GM11168 (cell line): ENCODE measurements around the gene BCAS1.

Experiments
- in situ Hi-C: fragments of 300-500 bp; cut with MboI; formaldehyde crosslinking; loops from one replicate; pipeline ENCODE4 v1.12.0; 2022; ENCODE audit warnings: low sequenced_read_pairs; ENCODE audit not compliant: unreplicated experiment

The BCAS1 gene

DNA sequence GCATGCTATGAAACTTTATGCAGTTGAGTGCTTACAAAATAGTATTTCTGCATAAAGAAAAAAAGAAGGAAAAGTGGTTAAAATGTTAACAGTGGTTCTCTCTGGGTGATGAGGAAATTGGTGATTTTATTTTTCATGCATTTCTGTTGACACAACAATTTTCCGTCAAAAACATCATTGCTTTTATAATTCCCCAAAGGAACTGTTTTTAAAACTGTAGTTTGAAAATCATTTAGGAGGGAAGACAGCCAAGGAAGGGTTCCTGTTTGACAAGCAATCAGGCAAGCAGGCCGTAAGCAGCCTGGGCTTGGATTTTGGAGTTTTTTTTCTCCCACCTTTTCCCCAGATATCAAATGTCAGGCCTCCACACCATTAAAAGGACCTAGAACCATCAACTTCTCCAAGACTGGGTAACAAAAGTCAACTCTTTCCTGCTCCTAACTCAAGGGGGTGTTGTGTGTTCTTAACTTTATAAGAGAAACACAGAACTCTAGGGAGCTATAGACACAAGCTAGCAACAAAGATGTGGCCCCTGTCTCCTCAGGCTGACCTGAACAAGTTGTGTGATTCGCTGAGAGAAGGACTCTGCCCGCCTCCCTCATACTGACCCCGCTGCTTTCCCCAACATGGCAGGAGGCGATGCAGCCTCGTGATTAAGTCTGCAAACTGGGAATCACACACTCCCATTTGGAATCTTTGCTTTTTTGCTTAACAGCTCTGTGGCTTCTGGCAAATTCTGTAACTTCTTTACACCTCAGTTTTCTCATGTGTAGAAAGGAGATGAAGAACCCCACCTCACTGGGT lies 146.6 kb downstream of the BCAS1 start:
- in situ Hi-C loops: no loop called here

DNA sequence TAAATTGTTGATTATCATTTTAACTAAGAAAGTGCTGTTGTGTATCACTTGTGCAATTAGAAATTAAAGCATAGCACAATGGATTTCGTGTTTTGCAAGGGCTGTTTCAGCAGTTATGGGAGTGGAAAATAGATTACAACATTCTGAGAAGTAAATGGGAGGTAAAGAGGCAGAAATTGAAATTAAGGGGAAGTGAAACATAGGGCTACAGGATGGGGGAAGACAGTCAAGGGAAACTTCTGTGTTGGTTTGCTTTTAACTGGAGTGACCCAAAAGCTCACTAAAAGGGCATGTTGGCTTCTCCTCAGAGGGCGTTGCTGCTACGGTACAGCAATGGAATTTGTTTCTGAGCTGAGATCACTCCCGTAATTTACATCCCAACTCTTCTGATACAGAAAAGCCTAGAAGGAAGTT lies 147.5 kb downstream of the BCAS1 start:
- in situ Hi-C loops: no loop called here

DNA sequence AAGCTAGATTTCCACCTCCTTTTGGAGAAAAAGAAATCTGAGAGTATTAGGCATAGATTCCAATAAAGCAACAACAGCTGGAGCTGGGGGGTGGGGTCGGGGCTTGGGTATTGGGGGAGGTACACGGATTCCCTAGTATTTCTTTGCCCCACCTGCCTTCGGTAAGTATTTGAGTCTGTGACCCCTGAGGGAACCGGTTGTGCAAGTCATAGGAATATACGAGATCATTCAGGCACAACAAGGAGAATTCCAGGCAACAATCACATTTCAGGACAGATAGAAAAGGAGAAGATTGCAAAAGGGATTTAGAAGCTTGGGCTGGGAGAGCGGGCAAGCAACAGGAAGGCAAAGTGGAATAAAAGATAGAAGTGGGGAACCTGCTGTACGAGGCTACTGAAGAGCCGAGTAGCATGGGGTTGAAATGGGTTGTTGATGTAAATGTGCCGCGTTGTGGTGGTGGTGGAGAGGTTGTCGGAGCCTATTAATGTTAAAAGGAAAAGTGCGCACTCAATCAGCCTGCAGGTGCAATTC lies 148.9 kb downstream of the BCAS1 start:
- in situ Hi-C loops: no loop called here

DNA sequence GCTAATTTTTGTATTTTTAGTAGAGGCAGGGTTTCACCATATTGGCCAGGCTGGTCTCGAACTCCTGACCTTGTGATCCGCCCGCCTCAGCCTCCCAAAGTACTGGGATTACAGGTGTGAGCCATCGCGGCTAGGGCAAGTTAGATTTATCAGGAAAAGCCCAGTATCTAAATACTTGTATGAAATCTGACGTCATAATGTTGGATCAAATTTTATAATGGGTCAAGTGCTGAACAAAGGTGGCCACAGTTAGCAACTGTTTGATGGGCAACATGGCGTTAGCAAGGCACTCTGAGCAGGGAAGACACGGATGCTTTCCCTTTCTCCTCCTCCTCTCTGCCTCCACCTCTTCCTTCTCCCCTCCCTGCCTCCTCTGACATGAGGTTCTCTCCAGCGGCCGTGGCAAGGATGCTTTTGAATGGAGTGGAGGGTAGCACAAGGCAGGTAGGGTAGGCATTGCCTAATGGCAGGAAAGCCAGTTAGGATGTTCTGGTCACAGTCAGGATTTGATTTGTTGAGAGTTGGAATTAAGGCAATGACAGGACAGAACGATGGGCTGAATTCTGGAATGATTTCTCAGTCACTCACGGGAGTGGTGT lies 149.6 kb downstream of the BCAS1 start:
- in situ Hi-C loops: no loop called here

DNA sequence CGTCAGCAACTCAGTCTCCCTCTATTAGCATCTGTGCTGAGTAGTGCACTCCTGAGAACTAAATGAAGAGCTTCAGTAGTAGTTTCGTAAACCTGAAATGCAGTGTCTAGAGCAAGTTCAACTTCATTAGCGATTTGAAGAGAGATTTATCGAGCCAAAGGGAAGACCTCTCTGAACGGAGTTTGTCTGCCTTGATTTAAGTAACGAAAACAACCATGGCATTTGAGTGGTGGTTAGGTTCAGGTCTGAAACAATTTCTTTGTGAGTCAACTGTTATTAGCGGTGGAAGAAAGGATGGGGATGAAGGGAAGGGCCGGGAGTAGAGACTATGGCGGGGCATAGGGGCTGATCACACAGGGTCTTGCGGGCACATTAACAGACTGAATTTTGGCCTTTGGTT lies 150.5 kb downstream of the BCAS1 start:
- in situ Hi-C loops: loop anchor here (10.0 kb wide), 1 partner anchor 345 kb away; no protein-coding TSS in a partner anchor

DNA sequence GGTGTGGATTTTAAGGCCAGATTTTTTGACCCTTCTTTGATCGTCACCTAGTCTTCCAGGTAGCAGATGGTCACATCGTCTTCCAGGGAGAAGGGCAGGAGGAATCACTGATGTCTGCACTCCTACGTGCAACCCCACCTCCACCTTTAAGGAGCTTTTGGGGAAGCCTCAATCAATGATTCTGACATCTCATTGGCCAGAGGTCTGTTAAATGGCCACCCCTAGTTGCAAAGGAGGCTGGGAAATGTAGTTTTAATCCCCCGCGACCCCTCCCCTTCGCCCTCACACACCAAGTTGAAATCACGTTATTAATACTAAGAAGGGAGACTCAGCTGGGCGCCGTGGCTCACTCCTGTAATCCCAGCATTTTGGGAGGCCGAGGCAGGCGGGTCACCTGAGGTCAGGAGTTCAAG lies 151.4 kb downstream of the BCAS1 start:
- in situ Hi-C loops: loop anchor here (10.0 kb wide), 1 partner anchor 344 kb away; no protein-coding TSS in a partner anchor

DNA sequence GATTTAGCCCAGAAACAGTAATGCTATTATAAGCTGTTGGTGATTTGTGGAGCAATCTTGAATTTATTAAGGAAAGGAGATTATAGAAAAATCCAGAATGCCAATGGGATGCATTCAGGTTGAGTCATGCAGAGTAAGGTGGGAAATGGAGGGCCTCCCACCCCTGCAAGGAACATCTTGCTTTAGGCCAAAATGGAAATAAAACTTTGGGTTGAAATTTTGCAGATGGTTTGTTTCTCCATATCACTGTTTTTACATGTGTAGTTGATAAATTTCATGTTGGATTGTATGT lies 152.4 kb downstream of the BCAS1 start:
- in situ Hi-C loops: loop anchor here (10.0 kb wide), 1 partner anchor 343 kb away; no protein-coding TSS in a partner anchor

DNA sequence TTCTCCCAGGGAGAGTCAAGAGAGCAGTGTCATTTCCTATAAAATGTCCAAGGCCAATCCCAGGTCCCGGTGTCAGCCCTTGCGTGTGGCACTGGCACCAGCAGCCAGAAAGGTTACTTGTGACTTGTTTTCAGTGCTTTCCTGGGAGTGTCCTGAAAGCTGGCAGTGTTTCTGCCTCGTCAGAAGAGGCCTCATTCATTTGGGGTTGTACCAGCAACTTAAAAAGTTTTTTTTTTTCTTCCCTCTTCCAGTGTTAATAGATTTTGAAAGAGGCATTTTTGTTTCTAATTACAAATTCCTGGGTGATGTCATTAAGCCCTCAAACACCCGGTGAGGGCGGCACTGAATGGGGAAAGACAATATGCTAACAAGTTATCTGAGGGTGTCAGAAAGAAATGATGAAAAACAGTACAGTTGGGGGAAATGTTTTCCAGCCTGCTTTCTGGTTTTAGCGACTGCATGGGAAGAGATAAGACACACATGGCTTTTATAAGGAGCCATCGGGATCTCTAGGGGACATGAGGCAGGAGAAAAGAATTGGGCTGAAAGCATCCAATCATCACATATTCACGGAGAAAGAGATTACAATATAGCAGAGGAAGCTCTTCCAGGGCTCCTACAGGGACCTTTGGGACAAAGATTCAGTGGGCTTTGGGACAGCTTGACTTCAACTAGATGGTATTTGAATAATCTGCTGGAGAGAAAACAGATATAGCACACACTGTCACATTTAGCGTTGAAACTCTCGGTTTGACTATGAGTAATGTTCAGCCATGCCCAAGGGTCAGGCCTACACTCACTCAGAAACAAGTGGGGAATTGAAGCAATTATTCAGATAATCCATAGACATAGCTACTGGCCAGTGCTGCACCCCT lies 153.0 kb downstream of the BCAS1 start:
- in situ Hi-C loops: loop anchor here (10.0 kb wide), 1 partner anchor 343 kb away; no protein-coding TSS in a partner anchor

DNA sequence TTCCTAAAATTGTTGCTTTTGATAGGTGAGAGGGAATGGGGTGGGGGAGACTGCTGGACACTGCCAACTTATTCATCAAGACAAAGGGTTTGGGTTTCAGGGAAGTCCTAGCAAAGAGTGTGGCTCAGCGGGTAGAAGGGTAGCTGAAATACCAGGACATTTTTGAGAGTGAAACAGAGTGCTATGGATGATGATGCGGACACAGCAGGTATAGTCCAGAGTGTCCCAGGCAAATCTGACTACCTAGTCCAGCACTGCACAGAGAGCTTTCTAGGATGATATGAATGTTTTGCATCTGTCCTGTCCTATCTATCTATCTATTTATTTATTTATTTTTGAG lies 154.3 kb downstream of the BCAS1 start:
- in situ Hi-C loops: loop anchor here (10.0 kb wide), 1 partner anchor 341 kb away; no protein-coding TSS in a partner anchor

DNA sequence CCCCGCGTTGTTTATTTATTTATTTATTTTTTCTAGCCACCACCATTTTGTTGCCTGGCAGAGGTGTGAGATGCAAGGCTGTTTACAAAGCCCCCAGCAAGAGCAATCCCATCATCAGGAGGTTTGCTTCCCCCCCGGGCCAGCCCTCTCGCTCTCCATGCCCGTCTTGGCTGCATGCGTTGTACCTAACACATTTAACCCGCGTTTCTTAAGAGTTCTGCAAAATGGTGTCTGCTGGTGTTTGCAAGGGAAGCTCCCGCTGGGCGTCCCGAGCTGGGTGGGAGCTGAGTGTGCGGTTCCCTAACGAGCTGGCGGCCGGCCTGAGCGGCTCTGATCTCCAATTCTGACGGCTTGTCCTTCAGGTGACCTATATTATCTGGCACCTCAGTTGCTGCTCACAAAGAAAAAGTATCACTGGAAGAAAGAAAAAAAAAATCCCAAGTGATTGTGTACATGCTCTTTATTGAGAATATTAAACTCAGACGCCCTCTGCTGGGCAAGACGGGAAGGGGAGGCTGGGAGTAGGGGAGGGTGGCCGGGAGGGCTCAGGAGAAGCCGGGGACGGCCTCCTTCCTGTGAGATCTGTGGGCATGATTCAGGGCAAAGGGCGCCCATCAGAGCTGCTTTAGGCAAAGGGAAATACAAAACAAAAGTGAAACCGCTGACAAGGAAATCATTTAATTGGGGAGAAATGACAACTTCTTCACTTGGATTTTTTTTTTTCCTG lies 154.8 kb downstream of the BCAS1 start:
- in situ Hi-C loops: loop anchor here (10.0 kb wide), 1 partner anchor 341 kb away; no protein-coding TSS in a partner anchor

DNA sequence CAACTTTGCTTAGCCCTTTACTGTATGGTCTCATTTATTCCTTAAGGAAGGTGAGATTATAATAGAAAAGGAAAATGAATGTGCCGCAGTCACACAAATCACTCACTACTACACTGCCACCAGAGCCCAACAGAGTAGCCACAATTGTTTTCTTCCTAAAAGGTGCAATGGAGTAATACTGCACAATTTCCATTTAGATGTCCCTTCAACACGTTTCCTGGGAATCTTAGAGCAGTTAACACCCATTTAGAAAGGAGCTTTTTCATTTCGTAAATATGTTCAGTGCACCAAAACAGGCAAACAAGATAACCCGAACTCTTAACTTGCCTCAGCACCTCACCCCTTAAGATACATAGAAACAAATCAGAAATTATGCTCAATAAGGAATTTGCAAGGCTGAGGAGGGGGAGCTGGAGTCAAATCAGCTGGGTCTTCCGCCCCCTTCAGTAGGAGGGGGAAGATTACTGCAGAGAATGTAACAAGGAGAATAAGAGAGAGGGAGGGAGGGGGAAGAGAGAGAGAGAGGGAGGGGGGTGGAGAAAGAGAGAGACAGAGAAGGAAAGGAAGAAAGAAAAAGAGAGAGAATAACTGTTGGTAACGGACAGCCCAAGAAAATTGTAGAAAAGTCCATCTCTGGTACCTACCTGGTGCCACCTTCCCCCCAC lies 155.5 kb downstream of the BCAS1 start:
- in situ Hi-C loops: loop anchor here (10.0 kb wide), 1 partner anchor 340 kb away; no protein-coding TSS in a partner anchor

DNA sequence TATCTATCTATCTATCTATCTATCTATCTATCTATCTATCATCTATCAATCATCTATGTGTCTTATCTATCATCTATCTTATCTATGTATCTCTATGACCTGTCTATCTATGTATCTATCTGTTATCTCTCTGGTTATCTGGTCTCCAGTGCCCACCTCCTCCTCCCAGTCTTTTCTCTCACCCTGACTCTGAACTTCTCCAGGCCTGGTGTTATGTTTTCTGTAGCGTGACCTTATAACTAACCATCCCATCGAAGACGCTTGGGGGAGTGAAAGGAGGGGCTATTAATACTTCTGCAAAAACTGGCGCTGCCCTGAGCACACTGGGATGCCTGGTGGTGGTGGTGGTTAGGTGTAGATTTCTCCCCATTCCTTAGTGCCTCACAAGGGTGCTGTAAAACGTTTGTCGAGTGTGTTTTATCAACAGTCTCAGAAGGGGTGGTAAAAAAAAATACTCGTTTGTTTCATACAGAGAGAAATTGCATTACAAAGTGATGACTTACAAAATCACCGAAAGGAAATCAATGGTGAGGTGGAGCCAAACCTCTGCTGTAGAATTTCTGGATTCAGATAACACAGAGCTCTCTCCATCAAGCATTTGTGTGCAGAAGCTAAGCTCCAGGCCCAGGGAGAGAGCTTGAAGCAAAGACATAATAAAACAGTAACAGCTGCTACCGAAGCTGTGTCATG lies 156.2 kb downstream of the BCAS1 start:
- in situ Hi-C loops: loop anchor here (10.0 kb wide), 1 partner anchor 339 kb away; no protein-coding TSS in a partner anchor

DNA sequence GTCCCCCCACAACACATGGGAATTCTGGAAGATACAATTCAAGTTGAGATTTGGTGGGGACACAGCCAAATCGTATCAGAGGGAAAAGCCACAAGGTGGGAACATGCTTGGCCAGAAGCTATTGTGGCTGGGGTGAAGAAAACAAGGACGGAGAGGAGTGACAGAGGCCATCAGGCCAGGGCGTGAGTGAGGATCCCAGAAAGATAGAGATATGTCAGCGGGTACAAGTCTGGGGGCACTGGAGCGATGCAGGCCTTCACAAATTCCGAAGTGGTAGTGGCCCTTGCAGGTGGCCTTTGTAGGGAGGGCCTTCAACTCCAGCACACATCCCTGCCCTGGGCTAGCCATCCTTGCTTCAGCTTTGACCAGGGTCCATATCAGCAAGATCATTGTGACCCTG lies 159.1 kb downstream of the BCAS1 start:
- in situ Hi-C loops: loop anchor here (10.0 kb wide), 1 partner anchor 336 kb away; no protein-coding TSS in a partner anchor

DNA sequence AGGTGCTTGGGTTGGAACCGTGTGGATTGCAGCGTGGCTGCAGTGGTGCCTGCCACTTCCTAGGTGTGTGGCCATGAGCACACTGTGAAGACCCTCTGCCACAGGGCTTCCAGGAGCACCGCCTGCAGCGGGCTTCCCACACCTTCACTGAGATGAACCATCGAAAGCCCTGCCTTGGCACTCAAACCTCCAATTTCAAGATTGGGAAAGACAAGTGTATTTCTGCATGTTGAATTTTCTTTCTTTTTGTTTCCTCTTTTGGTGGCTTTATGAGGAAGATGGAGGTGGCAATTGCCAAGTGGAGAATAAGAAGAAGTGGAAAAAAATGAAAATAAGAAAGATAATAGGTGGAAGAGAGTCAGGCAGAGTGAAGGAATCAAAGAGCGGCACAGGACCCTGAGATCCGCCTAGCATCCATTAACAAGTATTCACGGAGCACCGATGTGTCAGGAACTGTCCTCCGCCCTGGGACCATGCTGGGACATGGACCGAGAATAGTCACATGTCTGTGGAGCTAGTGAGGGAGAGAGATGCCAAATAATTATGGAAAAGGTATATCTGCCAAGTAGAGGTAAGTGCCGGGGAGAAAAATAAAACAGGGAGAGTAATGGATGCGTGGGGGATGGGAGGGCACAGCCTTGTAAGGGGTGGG lies 159.9 kb downstream of the BCAS1 start:
- in situ Hi-C loops: loop anchor here (10.0 kb wide), 1 partner anchor 336 kb away; no protein-coding TSS in a partner anchor

DNA sequence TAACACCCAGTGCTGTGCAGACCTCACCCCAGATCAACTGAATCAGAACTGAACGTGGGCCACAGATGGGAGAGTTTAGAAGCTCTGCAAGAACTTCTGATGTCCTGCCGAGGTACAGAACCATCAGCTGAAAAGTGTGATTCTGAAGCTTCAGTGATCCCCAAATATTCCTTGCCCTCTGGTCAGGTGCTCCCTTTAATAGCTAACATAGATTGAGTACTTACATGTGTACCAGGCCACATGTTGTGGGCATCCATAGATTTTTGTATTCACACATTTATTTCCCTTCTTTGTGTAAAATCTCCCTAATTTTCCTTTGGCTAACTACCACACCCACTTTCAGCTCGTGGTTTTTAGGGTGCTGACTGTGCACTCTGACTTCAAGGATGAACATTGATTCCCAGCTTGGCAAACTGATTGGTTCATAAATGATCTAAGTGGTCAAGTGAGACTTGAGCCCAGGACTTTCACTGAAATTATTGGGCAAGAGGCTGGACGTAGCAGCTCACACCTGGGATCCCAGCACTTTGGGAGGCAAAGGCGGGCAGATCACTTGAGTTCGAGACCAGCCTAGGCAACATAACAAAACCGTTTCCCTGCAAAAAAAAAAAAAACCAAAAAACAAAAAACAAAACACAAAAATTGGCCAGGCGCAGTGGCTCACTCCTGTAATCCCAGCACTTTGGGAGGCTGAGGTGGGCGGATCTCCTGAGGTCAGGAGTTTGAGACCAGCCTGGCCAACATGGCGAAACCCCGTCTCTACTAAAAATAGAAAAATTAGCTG lies 162.2 kb downstream of the BCAS1 start:
- in situ Hi-C loops: no loop called here

DNA sequence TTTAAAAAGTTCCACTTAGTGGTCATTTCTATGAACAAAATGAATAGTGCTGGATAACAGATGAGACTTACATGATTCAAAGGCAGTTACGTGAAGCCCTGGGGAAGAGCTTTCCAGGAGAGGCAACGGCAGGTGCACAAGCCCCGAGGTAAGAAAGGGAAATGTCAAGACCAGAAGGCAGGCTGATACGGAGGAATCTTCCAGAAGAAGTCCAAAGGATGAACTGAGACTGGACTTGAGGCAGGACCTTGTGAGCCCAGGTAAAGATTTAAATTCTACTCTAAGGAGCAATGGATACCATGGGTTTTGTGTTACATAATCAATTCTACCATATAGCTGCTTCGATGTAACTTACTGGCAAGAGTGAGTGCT lies 164.6 kb downstream of the BCAS1 start:
- in situ Hi-C loops: no loop called here

DNA sequence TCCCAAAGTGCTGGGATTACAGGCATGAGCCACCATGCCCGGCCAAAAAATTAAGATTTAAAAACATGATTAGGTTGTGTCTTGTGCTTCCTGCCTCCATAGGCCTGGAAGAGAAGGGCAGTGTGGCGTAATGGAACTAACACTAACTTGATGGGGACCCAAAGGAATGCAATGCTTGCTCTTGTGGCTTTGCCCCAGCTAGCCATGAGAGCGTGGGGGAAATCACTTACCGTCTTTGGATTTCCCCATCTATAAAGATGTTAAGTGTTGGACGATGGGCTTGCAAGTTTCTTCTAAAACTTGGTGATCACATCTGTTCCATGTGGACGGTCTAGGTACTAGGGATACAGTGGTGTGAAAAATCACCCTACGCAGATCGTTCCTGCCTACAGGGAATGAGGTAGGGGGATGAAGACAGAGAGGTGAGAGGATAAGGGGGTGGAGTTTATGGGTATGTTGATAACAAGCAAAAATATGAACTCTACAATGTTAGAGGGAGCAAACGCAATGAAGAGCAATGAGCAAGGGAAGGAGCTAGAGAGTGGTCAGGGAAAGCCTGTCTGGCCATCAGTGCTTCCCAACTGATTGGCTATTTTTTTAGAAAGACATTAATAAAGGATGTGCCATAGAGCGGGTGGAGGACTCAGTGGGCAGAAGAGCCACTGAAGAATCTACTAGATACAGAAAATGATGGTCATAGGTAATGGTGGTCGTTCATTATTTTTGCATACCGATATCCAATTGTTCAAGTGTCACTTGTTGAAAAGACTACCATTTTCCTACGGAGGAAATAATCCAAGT lies 165.2 kb downstream of the BCAS1 start:
- in situ Hi-C loops: no loop called here
